Mesenchymal stem cell (in vitro differentiated cells and primary cell): ENCODE results near the gene SLC9A8.

Experiments
- DNase-seq: peaks from one replicate; pipeline ENCODE4 v3.0.0-alpha.2; 2013
- H2AFZ ChIP-seq: one replicate; pipeline ENCODE4 v1.6.1; 2013; ENCODE audit warnings: low read depth, mild to moderate bottlenecking, control low read depth, inconsistent platforms, low read length, moderate library complexity
- H2AK5ac ChIP-seq: 2 replicates; pipeline ENCODE4 v1.6.1; 2013; ENCODE audit warnings: low read length, moderate library complexity, mild to moderate bottlenecking, inconsistent platforms; ENCODE audit not compliant: severe bottlenecking
- H2BK120ac ChIP-seq: one replicate; pipeline ENCODE4 v1.6.1; 2013; ENCODE audit warnings: low read depth, mild to moderate bottlenecking, inconsistent platforms, low read length, moderate library complexity
- H2BK12ac ChIP-seq, 2 experiments: one replicate each; pipeline ENCODE4 v1.6.1; 2013; ENCODE audit warnings: inconsistent platforms in 2 of 2, low read length in 2 of 2, mild to moderate bottlenecking in 2 of 2, moderate library complexity in 2 of 2, control low read depth in 1 of 2
- H2BK15ac ChIP-seq: one replicate; pipeline ENCODE4 v1.6.1; 2013; ENCODE audit warnings: mild to moderate bottlenecking, low read depth, inconsistent platforms; ENCODE audit not compliant: poor library complexity, severe bottlenecking
- H2BK5ac ChIP-seq: 2 replicates; pipeline ENCODE4 v1.6.1; 2013; ENCODE audit warnings: low read depth, mild to moderate bottlenecking, low read length, control low read depth, inconsistent platforms; ENCODE audit not compliant: poor library complexity, severe bottlenecking
- H3K14ac ChIP-seq, 2 experiments: one replicate each; pipeline ENCODE4 v1.6.1; 2013; ENCODE audit warnings: inconsistent platforms in 2 of 2, low read length in 2 of 2, control low read depth in 1 of 2, mild to moderate bottlenecking in 1 of 2, moderate library complexity in 1 of 2
- H3K18ac ChIP-seq, 2 experiments: one replicate each; pipeline ENCODE4 v1.6.1; 2013; ENCODE audit warnings: inconsistent platforms in 2 of 2, low read length in 2 of 2, control low read depth in 1 of 2, low read depth in 1 of 2, mild to moderate bottlenecking in 1 of 2
- H3K23ac ChIP-seq, 2 experiments: one replicate each; pipeline ENCODE4 v1.6.1; 2013; ENCODE audit warnings: inconsistent platforms in 2 of 2, low read length in 2 of 2, mild to moderate bottlenecking in 2 of 2, moderate library complexity in 2 of 2, control low read depth in 1 of 2
- H3K27ac ChIP-seq: 2 replicates; pipeline ENCODE4 v1.5.1; 2013; ENCODE audit warnings: mild to moderate bottlenecking, moderate library complexity, low read length, control low read depth, inconsistent platforms; ENCODE audit not compliant: poor library complexity, severe bottlenecking
- H3K27me3 ChIP-seq, 2 experiments: 2 replicates each; pipeline versions ENCODE4 v1.6.1 to v1.7.0; 2013; ENCODE audit warnings: low read length in 2 of 2, mild to moderate bottlenecking in 2 of 2, moderate library complexity in 2 of 2, control low read depth in 1 of 2, inconsistent platforms in 1 of 2; ENCODE audit not compliant: control insufficient read depth in 1 of 2, insufficient read depth in 1 of 2
- H3K36me3 ChIP-seq, 2 experiments: 2 replicates each; pipeline versions ENCODE4 v1.6.1 to v1.7.0; 2013; ENCODE audit warnings: low read length in 2 of 2, control low read depth in 1 of 2, inconsistent platforms in 1 of 2, low read depth in 1 of 2, mild to moderate bottlenecking in 1 of 2; ENCODE audit not compliant: insufficient read depth in 2 of 2, control insufficient read depth in 1 of 2
- H3K4ac ChIP-seq, 2 experiments: one replicate each; pipeline ENCODE4 v1.6.1; 2013; ENCODE audit warnings: inconsistent platforms in 2 of 2, low read length in 2 of 2, mild to moderate bottlenecking in 2 of 2, moderate library complexity in 2 of 2, control low read depth in 1 of 2, low read depth in 1 of 2
- H3K4me1 ChIP-seq: 2 replicates; pipeline ENCODE4 v1.6.1; 2013; ENCODE audit warnings: low read depth, low read length, control low read depth; ENCODE audit not compliant: control insufficient read depth, insufficient read depth
- H3K4me2 ChIP-seq: 2 replicates; pipeline ENCODE4 v1.6.1; 2013; ENCODE audit warnings: low read length, mild to moderate bottlenecking, inconsistent platforms; ENCODE audit not compliant: poor library complexity, severe bottlenecking
- H3K4me3 ChIP-seq, 2 experiments: 2 replicates each; pipeline versions ENCODE4 v1.5.1 to v1.7.0; 2013; ENCODE audit warnings: low read length in 2 of 2, mild to moderate bottlenecking in 2 of 2, control low read depth in 1 of 2, low read depth in 1 of 2; ENCODE audit not compliant: insufficient read depth in 1 of 2
- H3K79me1 ChIP-seq: replicated peaks from 2 replicates; pipeline ENCODE4 v1.6.1; 2013; ENCODE audit warnings: mild to moderate bottlenecking, control low read depth, low read length, inconsistent platforms; ENCODE audit not compliant: poor library complexity, severe bottlenecking
- H3K9ac ChIP-seq: 2 replicates; pipeline ENCODE4 v1.7.0; 2013; ENCODE audit warnings: mild to moderate bottlenecking, low read length, moderate library complexity
- H3K9me3 ChIP-seq: 2 replicates; pipeline ENCODE4 v1.7.0; 2013; ENCODE audit warnings: mild to moderate bottlenecking, low read length; ENCODE audit not compliant: control insufficient read depth
- H4K8ac ChIP-seq: one replicate; pipeline ENCODE4 v1.6.1; 2013; ENCODE audit warnings: inconsistent platforms, mild to moderate bottlenecking, low read length, moderate library complexity
- H4K91ac ChIP-seq: one replicate; pipeline ENCODE4 v1.6.1; 2013; ENCODE audit warnings: mild to moderate bottlenecking, low read length, inconsistent platforms
- whole genome bisulfite sequencing: methylation state at CpG from one replicate; pipeline ENCODE4 v1.1.7; 2013; ENCODE audit warnings: mixed read lengths; 5-methylcytosine and 5-hydroxymethylcytosine counted together

Gene SLC9A8

DNA sequence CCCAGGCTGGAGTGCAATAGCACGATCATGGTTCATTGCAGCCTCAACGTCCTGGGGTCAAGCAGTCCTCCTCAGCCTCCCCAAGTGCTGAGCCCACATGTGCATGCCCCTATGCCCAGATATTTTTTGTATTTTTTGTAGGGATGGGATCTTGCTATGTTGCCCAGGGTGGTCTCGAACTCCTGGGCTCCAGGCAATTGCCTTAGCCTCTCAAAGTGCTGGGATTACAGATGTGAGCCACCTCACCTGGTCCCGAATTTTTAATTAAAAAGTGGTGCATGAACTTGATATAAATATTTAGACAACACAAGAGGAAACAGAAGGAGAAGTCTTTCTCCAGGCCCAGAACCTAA, 116.5 kb downstream of the SLC9A8 start:
- no peak overlapping the region for H3K23ac ChIP-seq
- no peak overlapping the region for H2BK12ac ChIP-seq
- H2BK15ac ChIP-seq = no peak overlapping the region
- no peak overlapping the region for H2BK5ac ChIP-seq
- H2BK120ac ChIP-seq = no peak overlapping the region
- H2AFZ ChIP-seq = no peak overlapping the region
- H3K27me3 ChIP-seq = no peaks in the 10 kb centered on the region
- H3K18ac ChIP-seq = no peak overlapping the region
- no peak overlapping the region for H3K4me3 ChIP-seq
- H4K8ac ChIP-seq = no peak overlapping the region
- no peak for DNase-seq
- 15% methylated on average over 3 of the region's 4 CpGs for WGBS
- no peaks in the 10 kb centered on the region for H3K9me3 ChIP-seq
- no peaks in the 10 kb centered on the region for H3K79me1 ChIP-seq
- H3K27ac ChIP-seq = no peak overlapping the region
- H3K4me2 ChIP-seq = no peak overlapping the region
- no peak overlapping the region for H3K4ac ChIP-seq
- no peak overlapping the region for H3K14ac ChIP-seq
- H3K4me1 ChIP-seq = no peaks in the 10 kb centered on the region
- H4K91ac ChIP-seq = no peak overlapping the region
- H3K36me3 ChIP-seq = no peaks in the 10 kb centered on the region
- H2AK5ac ChIP-seq = no peak overlapping the region
- peak overlapping the region; percentile 63 for H3K9ac ChIP-seq

DNA sequence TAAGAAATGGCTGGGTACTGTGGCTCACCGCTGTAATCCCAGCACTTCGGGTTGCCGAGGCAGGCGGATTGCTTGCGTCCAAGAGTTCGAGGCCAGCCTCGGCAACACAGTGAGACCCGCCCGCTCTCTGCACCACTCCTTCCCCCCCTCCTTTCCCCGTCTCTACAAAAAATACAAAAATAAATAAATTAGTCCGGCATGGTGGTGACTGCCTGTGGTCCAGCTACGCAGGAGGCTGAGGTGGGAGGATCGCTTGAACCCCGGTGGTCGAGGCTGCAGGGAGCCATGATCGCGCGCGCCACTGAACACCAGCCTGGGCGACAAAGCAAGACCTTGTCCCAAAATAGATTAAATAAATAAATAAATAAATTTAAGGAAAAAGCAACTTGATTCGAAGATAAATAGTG, 123.1 kb downstream of the SLC9A8 start:
- no peak overlapping the region for H2BK120ac ChIP-seq

DNA sequence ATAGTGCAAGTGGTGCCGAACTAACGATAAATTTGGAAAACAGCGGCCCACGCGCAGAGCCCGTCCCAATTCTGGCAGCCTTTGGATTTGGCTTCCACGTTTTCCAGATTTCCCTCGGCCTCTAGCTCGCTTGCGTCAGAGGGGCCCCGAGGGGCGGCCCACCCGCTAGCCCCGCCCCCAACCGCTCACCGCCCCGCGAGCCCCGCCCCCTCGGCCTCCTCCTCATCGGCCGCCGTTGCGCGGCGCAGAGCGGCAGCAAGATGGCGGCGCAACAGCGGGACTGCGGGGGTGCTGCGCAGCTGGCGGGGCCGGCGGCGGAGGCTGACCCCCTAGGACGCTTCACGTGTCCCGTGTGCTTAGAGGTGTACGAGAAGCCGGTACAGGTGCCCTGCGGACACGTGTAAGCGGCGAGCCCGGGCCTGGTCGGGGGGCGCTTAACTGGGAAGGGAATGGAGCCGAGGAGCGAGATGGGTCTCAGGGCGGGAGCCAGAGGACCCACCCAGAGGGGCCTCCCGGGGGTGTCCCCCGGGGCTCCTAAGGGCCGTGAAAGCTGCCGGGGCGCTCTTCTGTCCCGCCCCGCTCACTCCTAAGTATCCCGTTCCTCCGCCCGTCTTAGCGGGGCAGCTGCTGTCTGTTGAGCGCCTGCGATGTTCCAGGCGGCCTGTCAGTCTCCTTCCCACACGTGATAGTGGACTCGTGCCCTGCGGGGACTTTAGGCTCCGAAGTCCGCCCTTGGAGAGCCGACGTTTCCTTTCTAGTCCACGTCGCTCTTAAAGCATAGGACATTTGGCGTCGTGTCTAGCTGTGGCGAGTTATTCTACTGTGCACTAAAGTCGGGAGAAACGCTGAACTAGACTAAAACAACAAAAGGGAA, 123.8 kb downstream of the SLC9A8 start, which contains the start of gene RNF114:
Gene RNF114, plus strand, starts transcription at position 245 of the 874 bp plus-strand sequence. Its CDS starts 16 bp downstream, at position 261.
- H3K18ac ChIP-seq = peak within 1 kb of the TSS; percentile 89 to 90
- H3K27me3 ChIP-seq = no peaks in the 10 kb centered on the region
- peak within 1 kb of the TSS; percentile 97 for H3K9ac ChIP-seq
- H3K27ac ChIP-seq = peak within 1 kb of the TSS; percentile 48
- H3K14ac ChIP-seq = peak within 1 kb of the TSS; percentile 17 to 96
- H4K91ac ChIP-seq = peak within 1 kb of the TSS; percentile 28
- no peaks in the 10 kb centered on the region for H3K79me1 ChIP-seq
- H2BK15ac ChIP-seq = peak within 1 kb of the TSS; percentile 45
- H3K4me2 ChIP-seq = peak within 1 kb of the TSS; percentile 71
- peak within 1 kb of the TSS; percentile 32 for H2BK5ac ChIP-seq
- H3K23ac ChIP-seq = peak within 1 kb of the TSS in 1 of 2 experiments; percentile 47
- peak; percentile 88 for DNase-seq
- peak within 1 kb of the TSS; percentile 28 to 87 for H2BK12ac ChIP-seq
- peak within 1 kb of the TSS; percentile 62 for H2AFZ ChIP-seq
- 1% methylated on average over 77 of the region's 79 CpGs for WGBS
- H3K9me3 ChIP-seq = no peaks in the 10 kb centered on the region
- peaks cover 5 to 11% of the 10 kb centered on the region in 2 experiments for H3K36me3 ChIP-seq
- peaks cover 13% of the 10 kb centered on the region for H3K4me1 ChIP-seq
- H3K4me3 ChIP-seq = peak within 1 kb of the TSS; percentile 95 to 100
- no peak within 1 kb of the TSS for H2AK5ac ChIP-seq
- peak within 1 kb of the TSS; percentile 77 to 87 for H3K4ac ChIP-seq
- H4K8ac ChIP-seq = peak within 1 kb of the TSS; percentile 56
- H2BK120ac ChIP-seq = peak within 1 kb of the TSS; percentile 55

More for the DNA sequence above, 123.1 kb downstream of the SLC9A8 start:
- no peak overlapping the region for H3K4ac ChIP-seq
- no peaks in the 10 kb centered on the region for H3K9me3 ChIP-seq
- no peak for DNase-seq
- H2BK15ac ChIP-seq = peak overlapping the region; percentile 45
- peak overlapping the region; percentile 71 for H3K4me2 ChIP-seq
- H3K18ac ChIP-seq = peak overlapping the region; percentile 68 to 70
- peaks cover 13% of the 10 kb centered on the region for H3K4me1 ChIP-seq
- H4K91ac ChIP-seq = no peak overlapping the region
- H2BK12ac ChIP-seq = peak overlapping the region; percentile 28 to 87
- H3K9ac ChIP-seq = peak overlapping the region; percentile 84
- no peak overlapping the region for H4K8ac ChIP-seq
- no peak overlapping the region for H3K27ac ChIP-seq
- no peaks in the 10 kb centered on the region for H3K27me3 ChIP-seq
- no peak overlapping the region for H3K14ac ChIP-seq
- H3K23ac ChIP-seq = no peak overlapping the region
- H3K4me3 ChIP-seq = peak overlapping the region in 1 of 2 experiments; percentile 100
- no peaks in the 10 kb centered on the region for H3K79me1 ChIP-seq
- peaks cover 1 to 6% of the 10 kb centered on the region in 2 experiments for H3K36me3 ChIP-seq
- H2BK5ac ChIP-seq = no peak overlapping the region
- WGBS = 82% methylated on average over 14 of the region's 21 CpGs
- no peak overlapping the region for H2AFZ ChIP-seq
- no peak overlapping the region for H2AK5ac ChIP-seq
